GM21423 (cell line): ENCODE data around the gene ITGB3.
A peak's percentile ranks its signal among the peaks of the same experiment; 100 is the strongest.

ENCODE experiments used
- ATAC-seq: cut with Tn5 transposase; IDR thresholded peaks from one replicate; pipeline ENCODE4 v1.9.1; 2021; ENCODE audit warnings: mild to moderate bottlenecking, moderate library complexity; ENCODE audit not compliant: unreplicated experiment

ITGB3 gene

DNA sequence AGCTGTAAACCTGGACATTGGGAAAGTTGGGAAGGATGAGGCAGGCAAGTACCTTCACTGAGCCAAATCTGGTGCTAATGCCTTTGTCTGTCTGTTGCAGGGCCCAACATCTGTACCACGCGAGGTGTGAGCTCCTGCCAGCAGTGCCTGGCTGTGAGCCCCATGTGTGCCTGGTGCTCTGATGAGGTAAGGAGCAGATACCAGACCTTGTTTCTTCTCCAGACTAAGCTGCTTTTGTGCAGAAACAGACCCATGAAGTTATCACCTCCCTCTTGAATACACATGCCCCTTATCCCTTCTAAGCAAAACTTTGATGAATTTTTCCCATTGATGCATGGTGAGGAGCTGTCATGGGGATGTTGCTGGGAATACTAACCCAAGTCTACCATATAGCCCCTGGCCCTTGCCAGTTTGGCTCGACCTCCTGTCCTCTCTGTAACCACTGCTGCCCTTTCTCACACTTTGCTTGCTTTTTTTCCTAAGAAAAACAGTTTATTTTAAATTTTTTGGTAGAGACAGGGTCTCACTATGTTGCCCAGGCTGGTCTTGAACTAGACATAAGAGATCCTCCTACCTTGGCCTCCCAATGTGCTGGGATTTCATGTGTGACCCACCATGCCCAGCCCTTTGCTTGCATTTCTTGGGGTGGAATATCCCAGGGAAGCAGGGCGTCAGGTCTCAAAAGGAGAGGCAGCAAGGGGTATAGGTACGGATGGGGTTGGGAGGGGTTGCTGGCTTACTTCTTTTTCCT is 20.9 kb downstream of the ITGB3 start:
- ATAC-seq = no peak

DNA sequence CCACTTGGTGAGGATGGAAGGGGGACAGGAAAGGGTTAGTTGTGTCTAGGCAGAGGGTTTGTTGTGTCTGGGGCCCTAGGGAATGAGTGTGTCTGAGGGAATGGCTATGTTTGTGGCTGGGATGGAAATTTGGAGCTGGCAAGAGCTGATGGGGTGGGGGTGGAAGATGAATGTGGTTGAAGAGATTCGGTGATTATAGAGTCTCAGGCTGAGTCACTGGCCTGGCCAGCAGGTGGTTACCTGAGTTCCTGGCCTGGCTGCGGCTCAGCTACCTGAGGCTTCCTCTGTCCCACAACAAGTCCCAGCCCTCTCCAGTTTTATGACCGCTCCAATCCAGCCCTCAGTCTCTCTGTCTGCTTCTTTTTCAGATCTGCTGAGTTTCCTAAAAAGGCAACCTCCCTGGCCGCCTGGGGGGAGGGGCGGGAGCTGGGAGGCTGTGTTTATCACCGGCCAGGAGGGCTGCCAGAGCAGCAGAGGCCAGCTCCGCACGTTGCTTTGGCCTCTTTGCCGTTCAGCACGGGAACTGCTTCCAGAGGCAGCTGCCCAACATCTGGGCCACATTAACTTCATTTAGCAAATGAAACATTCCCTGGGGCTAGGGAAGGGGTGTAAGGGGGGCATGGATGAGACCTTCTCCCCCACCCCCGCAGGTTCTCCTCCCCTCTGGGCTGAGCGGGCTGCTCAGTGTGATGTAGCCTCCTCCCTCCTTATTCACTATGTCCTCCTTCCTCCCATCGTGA is 21.8 kb downstream of the ITGB3 start:
- no peak for ATAC-seq

DNA sequence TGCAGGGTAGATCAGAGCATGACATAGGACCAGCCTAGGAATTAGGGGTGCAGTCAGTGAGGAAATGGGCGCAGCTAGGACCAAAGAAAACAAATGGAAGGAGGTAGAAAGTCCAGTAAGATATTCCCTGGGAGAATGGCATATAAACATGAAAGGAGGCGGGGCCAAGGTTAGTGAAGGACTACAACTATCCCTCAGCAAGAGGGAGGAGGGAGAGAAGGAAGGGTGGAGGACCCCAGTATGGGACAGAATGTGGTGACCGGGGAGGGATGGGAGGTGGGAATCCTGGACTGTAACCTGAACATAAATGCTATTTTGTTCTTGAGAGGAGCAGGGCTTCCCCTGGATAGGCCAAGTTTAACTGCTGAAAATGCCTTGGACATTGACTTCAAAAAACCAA is 22.8 kb downstream of the ITGB3 start:
- ATAC-seq = no peak

DNA sequence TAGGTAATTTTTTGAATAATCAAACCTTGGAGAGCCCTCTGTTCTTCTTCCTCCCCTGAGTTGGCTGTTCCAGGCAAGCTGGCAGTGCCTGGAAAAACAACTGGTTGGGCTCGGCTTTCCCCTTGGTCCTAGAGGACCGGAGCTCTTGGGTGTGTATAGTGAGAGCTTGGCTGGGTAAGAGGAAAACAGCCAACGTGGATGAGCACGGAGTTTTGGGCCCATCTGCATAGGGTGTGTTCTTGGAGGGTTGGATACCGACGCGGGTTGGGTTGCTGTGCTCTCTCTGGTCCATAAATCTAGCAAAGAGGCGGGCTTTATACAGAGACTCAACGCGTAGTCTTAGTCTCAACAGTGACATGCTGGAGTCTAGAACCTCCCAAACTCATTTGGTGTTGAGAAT is 23.2 kb downstream of the ITGB3 start:
- no peak for ATAC-seq

DNA sequence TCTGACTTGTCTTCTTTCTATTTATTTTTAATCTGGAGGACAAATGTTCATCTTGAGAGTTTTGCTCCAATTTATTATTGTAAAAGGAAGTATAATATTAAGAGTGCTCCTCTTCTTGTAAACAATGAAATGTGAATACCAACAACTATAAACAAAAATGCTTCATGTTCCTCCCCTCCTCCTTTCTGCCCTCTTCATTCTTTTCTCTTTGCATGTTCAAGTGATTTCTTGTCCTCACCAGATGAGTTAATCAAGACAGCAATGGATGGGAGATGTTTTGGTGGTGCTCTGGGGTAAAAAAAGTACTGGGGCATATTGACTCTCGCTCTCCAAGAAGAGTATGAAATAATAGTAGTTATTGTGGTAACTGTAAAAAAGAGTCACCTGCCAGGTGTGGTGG is 24.3 kb downstream of the ITGB3 start:
- no peak for ATAC-seq

DNA sequence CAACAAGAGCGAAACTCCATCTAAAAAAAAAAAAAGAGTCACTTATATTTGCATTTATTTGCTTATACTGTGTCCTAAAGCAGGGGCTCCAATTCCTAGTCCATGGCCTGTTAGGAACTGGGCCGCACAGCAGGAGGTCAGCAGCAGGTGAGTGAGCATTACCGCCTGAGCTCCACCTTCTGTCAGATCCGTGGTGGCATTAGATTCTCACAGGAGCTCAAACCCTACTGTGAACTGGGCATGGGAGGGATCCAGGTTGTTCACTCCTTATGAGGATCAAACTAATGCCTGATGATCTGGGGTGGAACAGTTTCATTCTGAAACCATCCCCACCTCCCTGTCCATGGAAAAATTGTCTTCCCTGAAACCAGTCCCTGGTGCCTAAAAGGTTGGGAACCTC is 24.9 kb downstream of the ITGB3 start:
- ATAC-seq = peak; percentile 4

DNA sequence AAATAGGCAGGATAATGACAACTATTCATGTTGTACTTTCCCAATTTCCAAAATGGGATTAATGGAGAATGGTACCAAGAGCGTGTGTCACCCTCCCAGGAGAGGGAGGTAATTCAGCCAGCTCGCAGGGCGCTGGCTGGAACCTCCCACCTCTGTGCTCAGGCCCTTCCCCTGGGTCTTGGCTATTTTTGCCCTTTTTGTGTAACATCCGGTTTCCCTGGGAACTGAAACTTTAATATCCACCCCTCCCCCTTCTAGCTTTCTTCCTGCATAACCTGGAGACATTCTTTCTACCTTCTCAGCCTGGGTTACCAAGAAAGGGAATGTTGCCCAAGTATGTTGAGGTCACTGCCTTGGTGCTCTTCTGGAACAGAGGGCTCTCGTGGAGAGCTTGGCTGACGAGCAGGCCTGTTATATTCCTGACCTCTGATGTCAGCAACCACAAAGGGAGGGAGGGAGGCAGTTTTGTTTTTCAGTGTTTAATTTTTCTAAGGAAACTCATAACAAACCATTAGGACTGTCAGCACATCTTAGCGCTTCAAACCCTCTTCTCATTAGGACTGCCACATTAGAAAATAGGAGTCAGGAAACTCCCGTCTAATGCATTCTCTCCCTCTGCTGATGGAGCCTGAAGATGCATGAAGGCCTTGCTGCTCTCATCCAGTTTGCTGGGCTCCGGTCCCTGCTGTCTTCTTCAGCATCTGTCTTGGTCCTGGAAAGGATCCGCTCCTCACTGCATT is 25.6 kb downstream of the ITGB3 start:
- ATAC-seq = peak; percentile 84

DNA sequence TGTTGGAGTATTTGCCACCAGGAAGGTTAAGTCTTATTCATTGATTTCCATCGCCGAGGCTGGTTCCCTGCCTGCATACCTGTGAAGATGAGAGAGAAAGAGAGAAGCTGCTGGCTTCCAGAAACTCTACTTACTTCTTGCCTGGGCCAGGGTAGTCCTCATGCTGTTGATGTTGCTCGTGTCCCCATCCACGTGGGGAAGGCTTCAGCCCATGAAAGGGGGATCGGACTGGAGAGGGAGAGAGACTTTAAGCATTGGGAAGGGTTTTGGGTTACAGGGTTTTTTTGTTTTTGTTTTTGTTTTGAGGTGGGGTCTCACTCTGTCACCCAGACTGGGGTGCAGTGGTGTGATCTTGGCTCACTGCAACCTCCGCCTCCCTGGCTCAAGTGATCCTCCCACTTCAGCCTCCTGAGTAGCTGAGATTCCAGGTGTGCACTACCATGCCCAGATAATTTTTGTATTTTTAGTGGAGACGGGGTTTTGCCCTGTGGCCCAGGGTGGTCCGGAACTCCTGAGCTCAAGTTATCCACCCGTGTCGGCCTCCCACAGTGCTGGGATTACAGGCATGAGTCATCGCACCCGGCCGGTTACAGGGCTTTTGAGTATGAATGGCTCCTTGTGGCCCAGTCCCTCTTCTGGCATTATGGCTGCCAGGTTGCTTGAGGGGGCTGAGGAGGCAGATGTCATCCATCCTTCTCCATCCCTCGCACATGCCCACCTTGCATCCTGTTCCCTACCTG is 26.6 kb downstream of the ITGB3 start:
- ATAC-seq = no peak

DNA sequence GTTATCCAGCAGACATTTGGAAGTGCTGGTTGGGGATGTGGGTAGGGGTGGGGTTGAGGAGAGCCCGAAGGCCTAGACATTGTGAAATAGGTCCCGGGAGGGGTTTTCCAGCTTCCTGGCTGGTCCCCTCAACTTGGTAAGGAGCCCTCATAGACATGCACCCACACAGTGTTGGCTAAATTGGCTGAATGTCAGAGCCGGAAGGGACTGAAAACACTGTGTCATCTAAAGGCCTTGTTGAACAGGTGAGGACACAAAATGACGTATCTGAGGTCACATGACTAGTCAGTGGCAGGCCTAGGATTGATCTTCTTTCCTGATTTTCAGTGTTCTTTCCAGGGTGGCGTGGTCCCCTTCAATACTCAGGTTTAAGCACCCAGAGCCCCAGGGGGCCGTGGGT is 27.6 kb downstream of the ITGB3 start:
- ATAC-seq = no peak

DNA sequence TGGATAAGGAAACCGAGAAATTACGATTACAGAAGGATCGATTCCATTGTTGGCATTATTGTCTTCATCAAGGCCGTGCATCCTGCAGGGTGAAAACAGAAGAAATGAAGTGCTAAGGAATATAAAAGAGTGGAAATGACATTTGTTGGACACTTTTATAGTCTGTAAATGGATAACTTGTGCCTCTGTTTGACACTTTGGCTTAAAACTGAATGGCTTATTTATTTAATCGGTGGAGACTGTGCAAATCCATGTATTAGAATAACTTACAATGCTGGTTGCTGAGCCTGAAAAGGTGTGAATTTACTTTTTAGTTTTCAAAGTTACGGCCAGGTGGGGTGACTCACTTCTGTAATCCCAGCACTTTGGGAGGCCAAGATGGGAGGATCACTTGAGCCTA is 31.4 kb downstream of the ITGB3 start:
- ATAC-seq = no peak

DNA sequence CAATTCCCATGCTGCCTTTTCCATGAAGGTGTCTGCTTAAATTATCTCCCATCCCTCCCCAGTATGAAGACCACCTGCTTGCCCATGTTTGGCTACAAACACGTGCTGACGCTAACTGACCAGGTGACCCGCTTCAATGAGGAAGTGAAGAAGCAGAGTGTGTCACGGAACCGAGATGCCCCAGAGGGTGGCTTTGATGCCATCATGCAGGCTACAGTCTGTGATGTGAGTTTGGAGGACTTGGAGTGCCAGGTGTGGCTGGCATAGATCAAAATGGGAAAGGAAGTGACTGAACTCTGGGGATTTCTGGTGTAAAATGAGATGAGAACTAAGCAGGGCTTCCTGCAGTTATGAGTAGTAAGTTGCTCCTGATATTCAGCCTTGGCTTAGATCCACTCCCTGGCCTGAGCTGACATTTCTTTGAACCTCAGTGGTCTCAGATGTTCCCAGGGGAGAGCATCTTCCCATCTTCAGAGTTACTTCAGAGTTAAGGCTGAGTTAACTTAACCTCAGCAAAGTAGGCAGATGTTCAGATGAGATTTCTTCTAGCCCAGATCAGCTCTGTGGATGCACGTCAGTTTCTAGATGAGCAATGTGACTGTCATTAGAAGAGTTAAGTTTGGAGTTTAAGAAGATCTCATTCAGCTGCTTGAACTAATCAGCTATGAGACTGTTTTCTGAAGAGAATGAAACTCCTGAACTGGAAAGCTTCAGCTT is 32.7 kb downstream of the ITGB3 start:
- peak; percentile 66 for ATAC-seq

DNA sequence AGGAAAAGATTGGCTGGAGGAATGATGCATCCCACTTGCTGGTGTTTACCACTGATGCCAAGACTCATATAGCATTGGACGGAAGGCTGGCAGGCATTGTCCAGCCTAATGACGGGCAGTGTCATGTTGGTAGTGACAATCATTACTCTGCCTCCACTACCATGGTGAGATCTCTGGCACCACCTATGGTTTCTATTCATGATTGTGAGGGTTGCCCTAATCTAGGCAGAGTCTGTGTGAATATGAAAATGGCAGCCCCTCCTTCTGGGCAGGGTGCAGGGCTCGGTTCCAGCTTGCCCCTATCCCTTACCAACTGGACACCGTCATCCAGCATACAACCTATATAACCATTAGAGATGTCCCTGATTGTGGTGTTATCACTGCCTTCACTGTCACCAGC is 33.4 kb downstream of the ITGB3 start:
- ATAC-seq = no peak

DNA sequence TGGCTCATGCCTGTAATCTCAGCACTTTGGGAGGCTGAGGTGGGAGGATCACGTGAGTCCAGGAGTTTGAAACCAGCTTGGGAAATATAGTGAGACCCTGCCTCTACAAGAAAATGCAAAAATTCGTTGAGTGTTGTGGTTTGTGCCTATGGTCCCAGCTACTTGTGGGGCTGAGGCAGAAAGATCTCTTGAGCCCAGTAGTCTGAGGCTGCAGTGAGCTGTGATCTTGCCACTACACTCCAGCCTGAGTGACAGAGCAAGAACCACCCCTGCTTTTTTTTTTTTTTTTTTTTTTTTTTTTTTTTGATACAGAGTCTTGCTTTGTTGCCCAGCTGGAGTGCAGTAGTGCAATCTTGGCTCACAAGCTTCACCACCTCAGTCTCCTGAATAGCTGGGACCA is 34.0 kb downstream of the ITGB3 start:
- no peak for ATAC-seq

DNA sequence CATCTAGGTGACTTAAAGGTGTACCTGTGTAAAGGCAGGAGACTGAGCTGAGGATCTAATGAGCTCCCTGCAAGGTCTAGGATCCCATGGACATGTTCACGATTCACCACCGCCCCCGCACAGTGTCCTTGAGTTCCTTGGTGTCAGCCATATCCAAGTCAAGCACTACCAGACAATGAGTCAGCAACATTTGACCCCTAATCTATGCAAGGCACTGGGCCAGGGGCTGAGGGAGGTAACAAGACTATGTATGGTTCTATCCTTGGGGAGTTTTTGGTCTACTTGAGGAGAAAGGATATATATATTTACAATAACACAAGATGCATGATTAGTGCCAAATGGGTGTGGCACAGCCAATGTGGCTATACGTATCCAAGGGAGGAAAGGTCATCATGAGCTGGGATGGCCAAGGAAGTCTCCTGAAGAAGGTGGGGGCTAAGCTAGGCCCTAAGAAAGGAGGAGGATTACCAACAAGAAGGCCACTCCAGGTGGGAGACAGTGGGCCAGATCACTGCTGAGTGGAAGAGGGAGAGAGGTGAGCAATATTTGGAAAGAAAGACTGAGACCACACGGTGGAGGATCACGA is 35.0 kb downstream of the ITGB3 start:
- no peak for ATAC-seq

DNA sequence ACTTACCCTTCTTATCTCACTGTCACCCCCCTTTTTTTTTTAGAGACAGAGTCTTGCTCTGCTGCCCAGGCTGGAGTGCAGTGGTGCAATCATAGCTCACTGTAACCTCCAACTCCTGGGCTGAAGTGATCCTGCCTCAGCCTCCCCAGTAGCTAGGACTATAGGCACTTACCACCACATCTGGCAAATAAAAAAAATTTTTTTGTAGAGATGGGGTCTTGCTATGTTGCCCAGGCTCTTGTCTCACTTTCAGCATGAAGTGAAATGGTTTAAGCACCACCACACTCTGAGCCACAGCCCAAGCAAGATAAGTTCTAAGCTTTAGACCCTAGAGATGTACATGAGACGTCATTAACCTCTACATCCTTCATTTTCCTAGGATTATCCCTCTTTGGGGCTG is 35.7 kb downstream of the ITGB3 start:
- ATAC-seq = no peak

DNA sequence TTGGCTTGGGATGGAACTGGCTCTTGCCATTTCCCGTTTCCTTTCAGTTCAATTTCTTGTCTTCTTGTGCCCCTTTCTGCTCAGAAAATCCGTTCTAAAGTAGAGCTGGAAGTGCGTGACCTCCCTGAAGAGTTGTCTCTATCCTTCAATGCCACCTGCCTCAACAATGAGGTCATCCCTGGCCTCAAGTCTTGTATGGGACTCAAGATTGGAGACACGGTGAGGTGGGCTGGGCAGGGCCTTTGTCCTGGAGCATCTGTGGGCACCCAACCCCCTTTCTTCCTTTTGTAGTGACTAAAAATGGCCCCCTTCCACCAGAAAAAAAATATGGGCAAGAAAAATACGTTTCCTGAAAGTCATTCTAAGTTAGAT is 37.2 kb downstream of the ITGB3 start:
- ATAC-seq = no peak

DNA sequence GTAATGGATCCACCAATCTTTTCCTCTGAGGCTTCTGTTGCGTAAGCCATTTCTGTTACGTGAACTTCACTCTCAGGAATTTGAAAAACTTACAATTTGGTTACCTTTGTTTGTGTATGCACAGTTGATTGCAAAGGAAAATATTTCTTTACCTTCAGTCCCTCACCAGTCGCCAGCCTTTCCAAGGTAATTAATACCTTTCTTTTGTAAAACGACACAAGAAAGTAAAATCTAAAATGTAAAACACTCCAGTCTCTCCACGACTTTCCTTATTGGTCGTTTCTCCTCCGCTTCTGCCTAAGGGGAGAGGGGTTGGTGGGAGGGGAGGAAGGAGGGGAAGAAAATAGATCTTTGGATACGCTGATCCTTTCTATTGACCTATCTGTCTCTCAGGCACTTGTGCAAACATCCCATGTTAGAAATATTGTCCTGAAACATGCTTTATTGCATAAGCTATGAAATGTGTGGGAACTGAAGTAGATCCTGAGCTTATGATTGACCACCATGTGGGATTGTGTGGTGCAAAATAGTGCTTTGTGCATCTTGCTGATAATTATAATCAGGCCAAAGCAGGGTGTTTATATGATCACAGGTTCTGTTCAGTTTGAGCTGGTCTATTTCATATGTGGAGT is 37.7 kb downstream of the ITGB3 start:
- no peak for ATAC-seq

DNA sequence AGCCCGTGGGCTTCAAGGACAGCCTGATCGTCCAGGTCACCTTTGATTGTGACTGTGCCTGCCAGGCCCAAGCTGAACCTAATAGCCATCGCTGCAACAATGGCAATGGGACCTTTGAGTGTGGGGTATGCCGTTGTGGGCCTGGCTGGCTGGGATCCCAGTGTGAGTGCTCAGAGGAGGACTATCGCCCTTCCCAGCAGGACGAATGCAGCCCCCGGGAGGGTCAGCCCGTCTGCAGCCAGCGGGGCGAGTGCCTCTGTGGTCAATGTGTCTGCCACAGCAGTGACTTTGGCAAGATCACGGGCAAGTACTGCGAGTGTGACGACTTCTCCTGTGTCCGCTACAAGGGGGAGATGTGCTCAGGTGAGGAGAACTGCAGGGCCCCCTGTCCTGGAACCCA is 38.6 kb downstream of the ITGB3 start:
- no peak for ATAC-seq

DNA sequence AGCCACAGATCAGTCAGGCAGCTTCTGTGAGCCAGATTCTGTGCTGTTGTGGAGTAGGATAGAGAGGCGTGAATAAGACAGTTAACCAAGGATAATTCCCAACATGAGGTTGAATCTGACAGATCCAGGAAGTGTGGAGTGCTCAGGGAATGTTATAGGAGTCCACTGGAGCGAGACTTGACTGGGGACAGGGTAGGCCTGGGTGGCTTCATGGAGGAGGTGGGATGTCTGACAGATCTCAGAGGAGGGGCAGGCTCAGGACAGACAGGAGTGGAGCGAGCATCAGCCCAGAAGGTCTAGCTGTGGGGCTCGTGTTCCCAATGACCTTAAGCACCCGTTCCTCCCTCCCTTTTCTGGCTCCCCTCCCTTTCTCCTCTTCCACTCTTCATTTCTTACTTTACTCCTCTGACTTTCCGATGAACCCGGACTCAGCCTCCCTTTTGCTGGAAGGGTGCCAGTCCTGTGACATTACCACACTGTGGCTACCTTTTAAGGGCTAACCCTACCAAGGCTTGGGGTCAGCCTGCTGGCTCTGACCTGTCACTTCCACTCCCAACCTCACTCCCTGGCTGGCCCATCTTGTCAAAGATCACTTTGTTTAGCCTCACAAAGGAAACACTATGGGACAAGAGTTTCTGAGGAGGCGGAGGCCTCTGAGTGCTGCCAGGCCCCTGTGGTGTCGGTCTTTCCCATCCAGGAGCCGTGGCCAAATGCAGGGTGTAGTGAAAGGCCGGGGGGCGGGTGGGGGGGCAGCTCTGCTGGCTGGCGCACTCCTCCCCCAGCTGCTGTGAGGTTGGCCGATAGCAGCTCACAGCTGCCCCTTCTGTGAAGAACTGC is 41.6 kb downstream of the ITGB3 start:
- no peak for ATAC-seq
